GM19455 (cell line): Measurements from ENCODE around the gene TSFM.

Experiments used
- ATAC-seq: cut with Tn5 transposase; IDR thresholded peaks from one replicate; pipeline ENCODE4 v1.9.1; 2021; ENCODE audit not compliant: unreplicated experiment

TSFM gene

DNA sequence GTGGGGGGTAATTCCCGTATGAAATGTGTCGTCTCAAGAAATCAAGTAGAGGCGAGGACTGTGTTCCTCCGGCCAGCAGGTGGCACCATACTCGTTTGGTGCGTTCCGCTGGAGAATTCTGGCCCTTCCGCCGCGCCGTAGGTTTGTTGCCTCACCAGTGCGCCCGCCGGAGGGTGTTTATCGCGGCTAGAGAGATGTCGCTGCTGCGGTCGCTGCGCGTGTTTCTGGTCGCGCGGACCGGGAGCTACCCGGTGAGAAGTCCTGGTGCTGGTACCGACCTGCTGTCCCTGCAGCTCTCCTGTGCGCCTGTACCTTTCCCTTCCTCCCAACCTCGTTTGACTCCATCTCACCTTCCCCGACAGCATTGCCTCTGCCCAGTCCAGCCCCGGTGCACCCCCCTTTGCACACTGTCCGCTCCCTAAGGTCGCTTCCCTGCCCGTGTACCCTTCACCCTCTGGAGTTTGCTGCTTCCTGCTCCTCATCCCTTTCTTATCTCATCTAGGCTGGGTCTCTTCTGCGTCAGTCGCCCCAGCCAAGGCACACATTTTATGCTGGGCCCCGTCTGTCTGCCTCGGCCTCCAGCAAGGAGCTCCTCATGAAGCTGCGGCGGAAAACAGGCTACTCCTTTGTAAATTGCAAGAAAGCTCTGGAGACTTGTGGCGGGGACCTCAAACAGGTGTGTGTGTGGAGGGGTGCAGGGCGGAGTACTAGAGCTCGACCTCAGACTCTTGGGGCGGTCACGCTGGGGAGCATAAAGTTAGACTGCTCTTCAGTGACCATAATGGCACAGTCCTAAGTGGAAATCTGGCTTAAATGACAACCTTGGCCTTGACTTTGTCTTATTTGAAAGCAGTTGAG is at the start of gene TSFM:
TSS of gene TSFM (plus strand) at position 180 of the 858 bp plus-strand sequence. CDS start at position 195, 15 bp downstream.
- peak; percentile 93 for ATAC-seq

DNA sequence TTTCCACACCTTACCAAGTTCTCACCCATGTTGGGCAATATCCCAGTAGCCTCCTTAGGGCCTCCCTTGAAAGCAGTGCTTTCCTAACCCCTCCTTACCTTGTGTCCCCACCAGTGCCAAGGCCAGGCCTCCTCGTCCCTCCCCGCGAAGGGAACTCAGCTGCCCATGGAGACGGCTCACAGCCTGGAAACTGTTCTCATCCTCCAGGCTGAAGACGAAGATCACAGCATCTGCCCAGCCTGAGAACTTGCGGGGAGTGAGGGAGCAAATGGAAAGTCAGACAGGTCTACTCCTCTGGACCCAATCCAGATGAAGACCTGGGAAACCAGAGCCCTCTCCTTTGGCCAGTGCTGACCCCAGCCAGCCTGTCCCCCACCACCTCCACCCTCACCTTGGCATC is 48.7 kb upstream of the TSFM start:
- ATAC-seq, result no peak

DNA sequence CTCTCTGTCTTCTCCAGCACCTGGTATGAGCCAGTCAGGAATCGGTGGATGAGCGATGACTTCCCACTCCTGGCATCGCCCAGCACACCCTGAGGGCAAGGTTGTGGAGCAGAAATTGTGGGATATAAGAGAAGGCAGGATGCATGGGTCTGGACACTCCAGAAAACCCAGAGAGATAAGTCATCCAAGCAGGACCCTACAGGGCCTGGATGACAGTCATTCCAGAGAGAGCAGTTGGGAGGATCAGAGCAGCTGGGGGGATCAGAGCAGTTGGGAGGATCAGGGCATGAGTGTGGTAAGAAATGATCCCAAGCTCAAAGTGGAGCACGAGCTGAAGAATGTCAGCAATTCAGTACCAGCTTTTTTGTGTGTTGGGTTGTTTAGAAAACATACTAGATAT is 48.0 kb upstream of the TSFM start:
- ATAC-seq, result no peak

DNA sequence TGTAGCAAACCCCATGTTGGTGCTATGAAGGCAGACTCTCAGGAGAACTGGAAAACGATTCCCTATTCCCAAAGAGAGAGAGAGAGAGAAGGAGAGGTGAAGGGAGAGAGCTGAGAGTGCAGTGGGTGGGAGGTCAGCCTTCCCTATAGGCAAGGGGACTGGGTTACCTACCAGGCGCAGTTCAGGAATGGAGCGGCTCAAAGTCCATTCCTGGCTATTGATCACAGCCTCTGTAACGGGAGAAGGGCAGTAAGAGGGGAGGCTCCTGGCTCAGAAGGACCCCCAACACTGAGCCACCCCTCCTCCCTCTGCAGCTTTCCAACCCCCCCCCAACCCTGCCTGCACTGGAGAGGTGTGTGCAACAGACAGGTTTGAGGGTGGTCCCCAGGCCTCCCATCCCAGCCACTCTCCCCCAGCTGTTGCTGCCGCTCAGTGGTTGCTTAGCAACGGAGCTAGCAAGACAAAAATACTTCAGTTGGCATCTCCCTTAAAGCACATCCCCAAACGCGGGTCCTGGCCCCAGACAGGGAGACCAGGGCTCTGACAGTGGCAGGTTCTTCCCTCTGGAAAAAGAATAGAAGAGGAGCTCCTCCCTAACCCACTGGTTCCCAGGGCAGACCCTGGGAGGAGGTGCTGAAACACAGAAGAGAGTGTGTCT is 47.3 kb upstream of the TSFM start:
- no peak for ATAC-seq

DNA sequence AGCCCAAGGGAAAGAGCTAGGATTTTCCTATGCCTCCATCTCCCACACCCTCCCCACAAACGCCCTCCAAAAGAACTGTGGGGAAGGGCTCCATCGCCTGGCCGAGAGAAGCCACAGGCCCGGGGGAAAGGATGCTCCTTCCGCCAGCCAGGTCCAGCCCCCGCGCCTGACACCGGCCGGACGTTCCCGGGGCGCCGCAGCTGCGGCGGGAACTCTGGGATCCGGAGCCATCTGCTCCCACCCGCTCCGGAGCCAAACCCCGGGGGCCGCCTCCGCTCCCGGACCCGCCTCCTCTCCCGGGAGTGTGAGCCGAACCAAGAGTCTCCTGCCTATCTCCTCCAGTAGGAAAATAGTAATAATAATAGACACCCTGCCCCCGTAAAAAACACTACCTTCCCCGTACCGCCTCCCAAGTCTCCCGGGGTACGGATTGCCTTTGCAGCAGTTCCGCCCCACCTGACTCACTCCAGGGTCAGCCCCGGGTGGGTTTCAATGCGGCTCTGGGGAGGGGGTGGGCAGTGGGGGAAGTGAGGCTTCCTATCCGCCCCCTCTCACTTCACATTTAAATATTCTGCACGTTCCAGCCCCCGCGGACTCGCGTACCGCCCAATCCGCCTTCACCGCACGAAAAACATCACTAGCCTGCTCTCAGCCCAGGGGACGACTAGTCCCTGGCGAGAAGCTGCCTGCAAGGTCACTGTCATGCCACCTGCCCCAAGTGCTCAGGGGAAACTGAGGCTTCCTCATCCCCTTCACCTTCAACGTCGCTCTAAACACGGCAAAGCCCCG is 46.4 kb upstream of the TSFM start:
- ATAC-seq, result no peak

DNA sequence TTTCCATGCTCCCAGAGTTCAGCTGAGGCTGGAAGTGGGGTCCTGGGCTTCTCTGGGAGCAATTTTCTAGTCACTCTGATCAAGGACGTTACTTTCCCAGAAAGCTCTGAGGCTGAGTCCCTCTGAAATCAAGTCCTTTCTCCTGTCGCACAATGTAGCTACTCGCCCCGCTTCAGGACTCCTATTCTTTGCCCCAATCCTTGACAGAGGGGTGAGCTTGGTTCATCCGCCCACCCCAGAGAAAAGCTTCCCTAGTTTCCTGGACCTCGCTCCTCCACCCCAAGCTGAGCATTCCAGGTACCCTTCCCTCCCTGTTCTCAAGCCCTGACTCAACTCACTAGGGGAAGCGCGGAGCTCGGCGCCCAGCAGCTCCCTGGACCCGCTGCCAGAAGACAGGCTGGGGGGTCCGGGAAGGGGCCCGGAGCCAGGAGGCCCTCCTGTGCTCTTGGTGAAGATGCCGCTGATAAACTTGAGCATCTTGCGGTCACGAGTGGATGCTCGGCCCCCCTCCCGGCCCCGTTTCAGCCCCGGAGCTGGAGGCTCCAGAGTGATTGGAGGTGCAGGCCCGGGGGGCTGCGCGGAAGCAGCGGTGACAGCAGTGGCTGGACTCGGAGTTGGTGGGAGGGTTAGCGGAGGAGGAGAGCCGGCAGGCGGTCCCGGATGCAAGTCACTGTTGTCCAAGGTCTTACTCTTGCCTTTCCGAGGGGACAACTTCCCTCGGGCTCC is 45.7 kb upstream of the TSFM start:
- no peak for ATAC-seq

DNA sequence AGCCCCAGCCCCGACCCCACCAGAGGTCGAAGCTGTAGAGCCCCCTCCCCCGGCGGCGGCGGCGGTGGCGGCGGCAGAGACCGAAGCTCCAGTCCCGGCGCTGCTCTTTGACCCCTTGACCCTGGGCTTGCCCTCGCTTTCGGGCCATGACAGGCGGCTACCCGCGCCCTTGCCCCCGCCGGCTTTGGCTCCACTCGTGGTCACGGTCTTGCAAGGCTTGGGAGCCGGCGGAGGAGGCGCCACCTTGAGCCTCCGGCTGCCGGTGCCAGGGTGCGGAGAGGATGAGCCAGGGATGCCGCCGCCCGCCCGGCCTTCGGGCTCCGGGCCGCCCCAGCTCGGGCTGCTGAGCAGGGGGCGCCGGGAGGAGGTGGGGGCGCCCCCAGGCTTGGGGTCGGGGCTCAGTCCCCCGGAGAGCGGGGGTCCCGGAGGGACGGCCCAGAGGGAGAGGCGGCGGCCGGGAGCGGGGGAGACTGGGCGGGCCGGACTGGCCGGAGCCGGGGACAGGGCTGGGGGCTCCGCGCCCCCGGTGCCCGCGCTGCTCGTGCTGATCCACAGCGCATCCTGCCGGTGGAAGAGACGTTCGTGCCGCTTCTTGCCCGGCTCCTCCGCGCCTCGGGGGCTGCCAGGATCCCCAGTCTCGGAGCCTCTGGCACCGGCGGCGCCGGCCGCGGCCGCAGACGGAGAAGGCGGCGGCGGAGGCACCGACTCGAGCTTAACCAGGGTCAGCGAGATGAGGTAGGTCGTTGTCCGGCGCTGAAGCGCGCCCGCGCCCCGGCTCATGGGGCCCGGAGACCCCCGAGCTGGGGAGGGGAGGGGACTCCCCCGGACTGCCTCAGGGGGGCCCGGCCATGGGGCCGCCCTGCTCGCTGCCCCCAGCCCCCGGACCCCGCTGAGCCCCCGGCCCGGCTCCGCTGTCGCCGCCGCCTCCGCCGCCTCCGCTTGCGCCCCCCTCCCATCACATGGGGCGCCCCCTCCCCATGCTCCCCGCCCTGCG is 44.8 kb upstream of the TSFM start:
- ATAC-seq, result no peak

DNA sequence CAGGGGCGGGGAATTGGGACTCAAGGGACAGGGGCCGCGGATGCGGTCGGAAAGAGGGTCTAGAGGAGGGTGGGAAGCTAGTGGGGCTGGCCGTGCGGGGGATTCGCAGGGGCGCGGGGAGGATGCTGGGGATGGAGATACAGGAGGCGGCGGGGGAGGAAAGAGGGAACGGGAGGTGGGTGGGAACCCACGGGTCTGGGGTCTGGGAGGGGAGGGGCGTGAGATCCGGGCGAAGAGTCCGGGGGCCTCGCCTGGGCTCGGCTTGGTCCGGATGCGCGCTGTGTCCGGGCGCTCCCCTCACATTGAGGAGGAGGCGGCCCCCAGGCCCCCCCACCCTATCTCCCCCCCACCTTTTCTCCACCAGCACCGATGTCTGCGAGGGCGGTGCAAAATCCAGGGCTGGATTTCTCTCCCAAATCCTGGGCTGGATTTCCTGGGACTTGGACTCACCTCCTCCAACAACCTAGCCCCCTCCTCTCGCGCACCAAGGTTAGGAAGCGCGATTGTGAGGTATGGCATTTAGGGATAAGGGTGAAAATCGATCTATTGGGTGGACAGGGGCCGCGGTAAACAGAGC is 43.8 kb upstream of the TSFM start, which contains the start of gene AGAP2:
TSS of gene AGAP2 (minus strand) at position 82 of the 577 bp plus-strand sequence. CDS start 496 bp downstream, outside the sequence.
- no peak for ATAC-seq

GRCh38 chr12:57739387-57739786 is 43.2 kb upstream of the TSFM start:
- no peak for ATAC-seq

- ATAC-seq, result no peak
Measured at GRCh38 chr12:57739914-57740538, 42.6 kb upstream of the TSFM start.

- ATAC-seq, result peak; percentile 42
Measured at GRCh38 chr12:57740656-57741412, 41.8 kb upstream of the TSFM start.

- no peak for ATAC-seq
Measured at GRCh38 chr12:57741413-57741789, 41.2 kb upstream of the TSFM start.

- peak; percentile 60 for ATAC-seq
Measured at GRCh38 chr12:57741844-57742738, 40.5 kb upstream of the TSFM start.

DNA sequence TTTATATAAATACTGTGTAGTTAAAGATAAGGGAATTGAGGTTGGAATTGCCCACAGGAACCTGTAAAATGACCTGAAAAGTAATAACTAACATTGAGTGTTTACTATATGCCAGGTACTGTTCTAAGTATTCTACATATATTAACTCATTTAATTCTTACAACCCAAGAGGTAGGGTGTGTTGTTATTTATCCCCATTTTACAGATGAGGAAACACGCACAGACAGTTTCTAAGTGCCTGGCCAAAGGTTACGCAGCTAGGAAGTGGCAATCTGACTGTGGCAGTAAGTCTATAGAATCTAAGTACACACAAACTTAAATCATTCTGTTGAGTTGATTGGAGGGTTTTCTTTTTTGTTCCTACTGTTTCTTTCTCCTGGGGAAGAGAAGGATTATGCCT is 38.8 kb upstream of the TSFM start:
- no peak for ATAC-seq

GRCh38 chr12:57744194-57744776 is 38.3 kb upstream of the TSFM start:
- peak; percentile 35 for ATAC-seq

DNA sequence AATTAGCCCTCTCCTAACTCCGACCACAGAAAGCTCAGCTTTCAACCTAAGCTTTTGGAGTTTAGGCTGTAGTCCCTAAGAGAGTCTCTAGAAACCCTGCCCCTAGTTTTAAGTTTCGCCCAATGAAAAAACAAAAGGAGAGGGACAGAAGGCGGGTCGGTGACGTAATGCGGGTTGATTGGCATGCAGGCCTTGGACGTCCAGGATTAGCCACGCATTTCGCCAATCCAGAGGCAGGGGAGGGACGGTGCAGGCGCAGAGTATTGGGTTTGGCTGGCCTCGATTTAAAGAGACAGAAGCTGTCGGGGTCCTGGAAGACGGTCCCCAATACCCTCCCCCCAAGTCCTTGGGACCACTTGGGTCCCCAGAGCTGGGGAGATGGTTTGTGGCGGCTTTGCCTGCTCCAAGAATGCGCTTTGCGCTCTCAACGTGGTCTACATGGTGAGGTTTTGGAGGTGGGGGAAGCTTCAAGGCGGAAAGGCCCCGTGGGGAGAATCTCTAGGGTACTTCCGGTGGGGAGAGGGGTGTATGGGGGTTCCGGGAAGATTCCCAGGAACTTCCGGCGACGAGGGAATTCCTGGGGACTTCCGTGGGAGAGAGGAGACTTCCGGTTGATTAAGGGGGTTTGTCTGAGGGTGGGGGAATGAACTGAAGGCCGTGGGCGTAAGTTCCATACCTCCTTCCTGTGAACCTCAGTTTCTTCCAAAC is 37.7 kb upstream of the TSFM start, which contains the start of gene TSPAN31:
TSS of gene TSPAN31 (plus strand) at position 263 of the 708 bp plus-strand sequence. CDS start at position 379, 116 bp downstream.
- ATAC-seq, result peak; percentile 79
